NCI-H748 (cell line): Measurements from ENCODE around the gene ZNF883.

Source experiments
- DNase-seq: peaks from one replicate; lab custom pipeline; 2025; ENCODE audit not compliant: unreplicated experiment; lab: John Stamatoyannopoulos, UW

The ZNF883 gene

GRCh38 chr9:113011911-113012381, at the start of gene ZNF883:
Gene ZNF883, minus strand, starts transcription at chr9:113012192.
- DNase-seq, result peak; percentile 89

- peak; percentile 7 for DNase-seq
These were observed 49.3 kb upstream of the ZNF883 start for GRCh38 chr9:113061072-113061850.

GRCh38 chr9:113059581-113060284, 47.7 kb upstream of the ZNF883 start:
- DNase-seq, result peak; percentile 17

DNA sequence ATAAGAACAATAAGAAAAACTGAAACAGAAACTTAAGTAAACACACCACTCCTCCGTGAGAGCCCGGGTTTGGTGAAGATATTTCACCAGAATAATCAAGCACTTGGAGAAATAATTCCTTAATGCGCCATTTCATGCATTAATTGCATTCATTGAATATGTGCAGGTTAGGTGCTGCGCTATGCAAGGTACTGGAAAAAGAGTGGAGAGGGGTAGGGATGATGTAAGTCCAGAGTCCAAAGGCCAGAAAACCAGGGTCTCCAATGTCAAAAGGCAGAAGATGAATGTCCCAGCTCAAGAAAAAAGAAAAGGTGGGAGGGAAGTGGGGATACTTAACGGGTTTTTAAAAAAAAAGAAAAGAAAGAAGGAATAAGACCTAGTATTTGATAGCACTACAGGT, 45.2 kb upstream of the ZNF883 start:
- no peak for DNase-seq

- DNase-seq, result peak; percentile 97
These were observed 44.5 kb upstream of the ZNF883 start, which contains the start of gene ZFP37 for GRCh38 chr9:113056191-113057106. Gene ZFP37, minus strand, starts transcription at chr9:113056724. Its CDS starts 36 bp downstream, at chr9:113056688.

DNA sequence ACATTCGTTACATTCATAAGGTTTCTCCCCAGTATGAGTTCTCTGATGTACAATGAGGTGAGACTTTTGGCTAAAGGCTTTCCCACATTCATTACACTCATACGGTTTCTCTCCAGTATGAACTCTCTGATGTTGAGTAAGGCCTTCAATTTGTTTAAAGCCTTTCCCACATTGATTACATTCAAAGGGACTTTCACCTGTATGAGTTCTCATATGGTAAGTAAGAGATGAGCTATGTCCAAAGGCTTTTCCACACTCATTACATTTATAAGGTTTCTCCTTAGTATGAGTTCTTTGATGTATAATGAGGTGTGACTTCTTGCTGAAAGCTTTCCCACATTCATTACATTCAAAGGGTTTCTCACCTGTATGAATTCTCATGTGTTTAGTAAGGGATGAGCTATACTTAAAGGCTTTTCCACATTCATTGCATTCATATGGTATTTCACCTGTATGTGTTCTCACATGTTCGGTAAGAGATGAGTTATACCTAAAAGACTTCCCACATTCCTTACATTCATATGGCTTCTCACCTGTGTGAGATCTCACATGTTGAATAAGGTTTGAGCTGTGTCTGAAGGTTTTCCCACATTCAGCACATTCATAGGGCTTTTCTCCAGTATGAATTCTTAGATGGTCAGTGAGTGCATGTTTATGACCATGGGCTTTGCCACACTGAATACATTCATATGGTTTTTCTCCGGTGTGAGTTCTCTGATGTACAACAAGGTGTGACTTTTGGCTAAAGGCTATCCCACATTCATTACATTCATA, 31.1 kb upstream of the ZNF883 start:
- peak; percentile 25 for DNase-seq

GRCh38 chr9:113026200-113026599, 14.2 kb upstream of the ZNF883 start:
- no peak for DNase-seq

DNA sequence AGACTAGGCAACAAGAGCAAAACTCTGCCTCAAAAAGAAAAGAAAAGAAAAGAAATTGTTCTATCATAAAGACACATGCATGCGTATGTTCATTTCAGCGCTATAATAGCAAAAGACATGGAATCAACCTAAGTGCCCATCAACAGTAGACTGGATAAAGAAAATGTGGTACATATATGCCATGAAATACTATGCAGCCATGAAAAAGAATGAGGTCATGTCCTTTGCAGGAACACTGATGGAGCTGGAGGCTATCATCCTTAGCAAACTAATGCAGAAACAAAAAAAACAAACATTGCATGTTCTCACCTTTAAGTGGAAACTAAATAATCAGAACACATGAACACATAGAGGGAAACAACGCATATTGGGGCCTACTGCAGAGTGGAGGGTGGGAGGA, 6.3 kb upstream of the ZNF883 start:
- DNase-seq, result no peak

DNA sequence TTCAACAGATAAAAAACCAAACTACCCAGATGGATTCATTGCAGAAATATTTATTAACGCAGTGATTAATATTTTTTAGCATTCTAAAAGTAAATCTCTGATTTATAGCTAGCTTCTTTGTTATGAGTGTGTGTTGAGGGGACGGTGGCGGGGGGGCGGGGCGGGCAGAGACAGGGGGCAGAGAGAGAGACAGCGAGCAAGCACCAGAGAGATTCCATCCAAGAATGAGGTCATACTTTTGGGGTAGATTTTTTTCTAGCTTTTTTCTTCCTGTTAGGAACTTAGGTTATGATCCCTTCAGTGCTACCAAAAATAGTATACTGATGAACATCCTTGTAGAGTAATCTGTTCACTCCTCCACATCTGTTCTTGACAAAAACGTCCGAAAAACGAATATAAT, 500 bp upstream of the ZNF883 start:
- DNase-seq, result peak; percentile 5

- peak; percentile 5 for DNase-seq
These were observed 6.2 kb downstream of the ZNF883 start for GRCh38 chr9:113005777-113006176.

DNA sequence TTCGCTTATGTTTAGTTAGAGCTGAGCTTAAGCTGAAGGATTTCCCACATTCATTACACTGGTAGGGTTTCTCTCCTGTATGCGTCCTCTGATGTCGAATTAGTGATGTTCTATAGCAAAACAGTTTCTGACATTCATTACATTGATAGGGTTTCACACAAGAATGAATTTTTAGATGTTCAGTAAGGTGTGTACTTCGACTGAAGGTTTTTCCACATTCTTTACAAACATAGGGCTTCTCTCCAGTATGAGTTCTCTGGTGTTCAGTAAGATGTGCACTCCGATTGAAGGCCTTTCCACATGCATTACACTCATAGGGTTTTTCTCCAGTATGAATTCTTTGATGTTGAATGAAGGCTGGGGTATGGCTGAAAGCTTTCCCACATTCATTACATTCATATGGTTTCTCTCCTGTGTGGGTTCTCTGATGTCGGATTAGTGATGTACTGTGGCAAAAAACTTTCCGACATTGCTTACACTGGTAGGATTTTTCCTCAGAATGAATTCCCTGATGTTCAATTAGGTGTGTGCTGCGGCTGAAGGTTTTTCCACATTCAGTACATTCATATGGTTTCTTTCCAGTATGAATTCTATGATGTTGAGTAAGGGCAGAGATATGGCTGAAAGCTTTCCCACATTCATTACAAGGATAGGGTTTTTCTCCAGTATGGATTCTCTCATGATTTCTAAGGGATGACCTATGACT, 14.6 kb downstream of the ZNF883 start:
- no peak for DNase-seq

GRCh38 chr9:112971415-112971814, 40.6 kb downstream of the ZNF883 start:
- peak; percentile 45 for DNase-seq

GRCh38 chr9:112970939-112971338, 41.1 kb downstream of the ZNF883 start:
- peak; percentile 53 for DNase-seq

DNA sequence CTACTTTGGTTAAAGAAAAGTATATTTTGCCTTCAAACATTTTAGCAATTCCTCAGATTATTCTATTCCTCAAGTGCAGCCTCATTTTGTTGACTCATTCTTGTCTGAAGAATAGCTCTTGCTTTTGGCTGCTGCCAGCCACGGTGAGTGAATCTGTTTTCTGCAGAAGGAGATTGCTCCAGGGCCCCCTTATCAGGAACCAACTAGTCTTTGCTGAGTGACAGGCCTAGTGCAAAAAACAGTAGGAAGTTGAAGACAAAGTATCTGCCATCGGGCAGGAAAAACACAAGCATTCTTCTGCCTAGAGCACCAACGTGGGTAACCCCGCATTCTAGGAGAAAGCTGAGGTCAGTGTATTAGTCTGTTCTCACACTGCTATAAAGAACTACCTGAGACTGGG, 42.3 kb downstream of the ZNF883 start:
- no peak for DNase-seq

DNA sequence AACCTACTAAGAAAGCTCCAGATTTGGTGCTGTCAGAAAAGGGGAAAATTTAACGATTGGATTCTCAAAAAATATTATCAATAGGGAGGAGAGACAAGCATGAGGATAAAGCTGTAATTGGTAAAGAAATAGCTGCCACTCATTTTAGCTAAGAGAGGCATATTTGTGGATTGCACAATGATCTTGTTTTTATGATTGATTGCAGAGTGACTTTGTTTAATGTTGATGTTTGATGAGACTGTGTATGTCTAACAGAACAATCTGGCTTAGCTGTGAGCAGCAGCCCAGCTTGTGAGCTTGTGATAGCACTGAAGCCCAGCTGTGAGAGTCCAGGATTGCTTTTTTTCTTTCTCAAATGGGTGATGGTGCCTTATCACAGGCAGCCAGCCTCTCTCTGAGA, 56.4 kb downstream of the ZNF883 start:
- DNase-seq, result no peak

DNA sequence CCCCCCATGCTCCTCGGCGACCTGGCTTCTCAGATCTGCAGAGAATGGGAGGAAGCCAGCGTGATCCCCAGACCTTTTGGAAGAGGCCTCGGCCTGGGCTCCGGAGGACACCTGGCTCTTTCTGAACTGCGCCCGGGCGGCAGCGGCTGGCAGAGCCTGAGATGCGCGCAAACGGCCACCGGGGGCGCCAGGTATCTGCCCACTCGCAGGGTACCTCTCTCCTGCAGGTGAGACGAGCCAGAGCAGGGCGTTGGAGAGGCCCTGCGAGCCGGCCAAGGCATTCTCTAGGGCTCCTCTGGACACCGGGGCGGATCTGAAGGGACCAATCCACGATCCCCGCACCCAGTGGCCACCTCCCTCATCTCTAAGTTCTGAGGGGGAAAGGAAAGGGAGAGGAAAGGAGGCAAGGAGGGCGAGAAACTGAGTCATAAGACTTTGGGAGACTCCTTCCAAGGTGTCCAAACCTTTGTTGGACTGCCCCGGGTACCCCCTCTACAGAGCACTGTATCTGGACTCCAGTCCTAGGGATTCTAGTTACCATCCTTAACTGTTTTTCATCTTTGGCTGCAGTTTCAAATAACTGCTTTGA, 66.3 kb downstream of the ZNF883 start:
- DNase-seq, result peak; percentile 42

GRCh38 chr9:112939418-112939817, 72.6 kb downstream of the ZNF883 start:
- no peak for DNase-seq

- no peak for DNase-seq
These were observed 78.3 kb downstream of the ZNF883 start for GRCh38 chr9:112933696-112934095.

GRCh38 chr9:112925058-112925641, 86.8 kb downstream of the ZNF883 start:
- peak; percentile 71 for DNase-seq
